Measurements from ENCODE around the gene HJURP. TPM values are rescaled to one million over a fixed set of nuclear protein-coding genes. Genes with fewer than 3 reads are reported as not detected.

The HJURP gene
- total RNA-seq, 1 experiment from 2014 or later, result 49.7 TPM

GRCh38 chr2:233852056-233852455, 2.3 kb downstream of the HJURP start:
- Histone ChIP-seq H4K8ac (replicated peaks; ENCODE audit: insufficient read length, low read depth, low read length) (no peak overlapping the region), H3K79me1 (ENCODE audit: insufficient read depth, low read depth, low read length, poor library complexity, severe bottlenecking) (peaks cover 3% of the 10 kb centered on the region), H3K14ac (ENCODE audit: insufficient read depth, low read length) (no peak overlapping the region), H2BK5ac (ENCODE audit: insufficient read length, low read length) (no peak overlapping the region), H3K23me2 (ENCODE audit: insufficient read length, low read depth, low read length, poor library complexity, severe bottlenecking) (peaks cover 11% of the 10 kb centered on the region), H4K20me1 (ENCODE audit: control insufficient read depth, insufficient read depth, insufficient read length) (no peaks in the 10 kb centered on the region), H3K27ac (ENCODE audit: insufficient read length, low read depth, low read length) (no peak overlapping the region), H4K91ac (ENCODE audit: insufficient read length, low read depth, low read length) (no peak overlapping the region), H2AFZ (ENCODE audit: low read length) (no peak overlapping the region), H3K4me2 (ENCODE audit: insufficient read depth, insufficient read length, low read length) (peak overlapping the region; percentile 24), H4K5ac (ENCODE audit: insufficient read length, low read depth, low read length) (no peak overlapping the region), H3K9ac (ENCODE audit: extremely low read depth, insufficient read length, low read length) (no peak overlapping the region), H2AK5ac (ENCODE audit: insufficient read length, low read length) (no peak overlapping the region), H3K56ac (ENCODE audit: insufficient read length, low read depth, low read length) (no peak overlapping the region), H3T11ph (ENCODE audit: low read length) (no peak overlapping the region), H3K4me1 (ENCODE audit: insufficient read depth, low read length) (peaks cover 2% of the 10 kb centered on the region; the same call in 1 of the 2 replicates), H2BK15ac (ENCODE audit: low read depth, low read length) (no peak overlapping the region), H3K4ac (ENCODE audit: low read depth, low read length) (no peak overlapping the region), H3K9me3 (ENCODE audit: control insufficient read depth, low read depth, low read length) (no peaks in the 10 kb centered on the region), H2BK120ac (ENCODE audit: low read depth, low read length, poor library complexity, severe bottlenecking) (no peak overlapping the region), H3K79me2 (ENCODE audit: insufficient read depth, low read length) (peaks cover 27% of the 10 kb centered on the region; the same call in 1 of the 2 replicates), H3K18ac (ENCODE audit: insufficient read length, low read depth, low read length) (no peak overlapping the region), H3K23ac (ENCODE audit: insufficient read length, low read depth, low read length) (no peak overlapping the region), H2BK12ac (ENCODE audit: insufficient read length, low read depth, low read length) (no peak overlapping the region), H3K27me3 (ENCODE audit: insufficient read depth, low read length) (no peaks in the 10 kb centered on the region), H2BK20ac (ENCODE audit: low read depth, low read length, poor library complexity, severe bottlenecking) (no peak overlapping the region)
- Mint-ChIP-seq H3K4me1 (peaks cover 23 to 24% of the 10 kb centered on the region in 2 experiments), H3K27ac (no peak overlapping the region), H3K9me3 (no peaks in the 10 kb centered on the region; a peak in 1 of 5 replicates), H3K36me3 (ENCODE audit: insufficient read depth in 1 of 3, low read depth in 3 of 3) (peaks cover 43 to 59% (median 55%) of the 10 kb centered on the region in 3 experiments), H3K4me3 (peak overlapping the region; percentile 95 to 99; a peak in 4 of 5 replicates), H3K27me3 (ENCODE audit: low read depth) (no peaks in the 10 kb centered on the region; the same call in 1 of the 2 replicates)
- TF ChIP-seq CTCF (conservative IDR thresholded peaks at IDR 0.05), result no peak
- WGBS (ENCODE audit: extremely low coverage, insufficient read length, low lambda C conversion rate), result no CpG with 5 or more reads among the region's 3 CpGs
- no peak for DNase-seq

Data from H9 (cell line).